ENCODE results near the gene CACNA1D.

DNA sequence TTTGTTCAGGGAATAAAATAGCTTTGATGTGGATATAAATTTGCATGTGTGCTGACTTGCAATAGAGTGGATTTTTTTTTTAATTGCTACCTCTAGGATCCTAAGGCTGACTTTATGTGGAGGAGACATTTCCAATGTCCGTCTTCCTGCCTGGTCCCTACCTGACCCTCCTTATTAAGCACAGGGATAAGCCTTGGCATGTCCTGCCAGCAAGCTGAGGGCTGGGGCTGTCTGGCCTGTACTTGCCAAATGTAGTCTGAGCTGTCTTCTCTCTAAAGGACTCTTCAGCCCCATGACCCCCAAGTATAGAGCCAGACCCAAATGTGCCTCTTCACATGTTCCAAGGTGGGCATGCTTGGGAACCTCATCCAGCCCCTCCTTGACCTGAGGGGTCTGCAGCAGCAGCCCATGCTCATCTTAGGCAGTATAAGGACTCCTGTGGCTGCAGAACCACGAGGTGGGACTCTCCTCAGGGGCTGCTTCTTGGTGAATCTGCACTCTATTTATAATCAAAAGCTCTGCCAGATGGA, 88.8 kb downstream of the CACNA1D start:
- TF ChIP-seq, protein P1, sequence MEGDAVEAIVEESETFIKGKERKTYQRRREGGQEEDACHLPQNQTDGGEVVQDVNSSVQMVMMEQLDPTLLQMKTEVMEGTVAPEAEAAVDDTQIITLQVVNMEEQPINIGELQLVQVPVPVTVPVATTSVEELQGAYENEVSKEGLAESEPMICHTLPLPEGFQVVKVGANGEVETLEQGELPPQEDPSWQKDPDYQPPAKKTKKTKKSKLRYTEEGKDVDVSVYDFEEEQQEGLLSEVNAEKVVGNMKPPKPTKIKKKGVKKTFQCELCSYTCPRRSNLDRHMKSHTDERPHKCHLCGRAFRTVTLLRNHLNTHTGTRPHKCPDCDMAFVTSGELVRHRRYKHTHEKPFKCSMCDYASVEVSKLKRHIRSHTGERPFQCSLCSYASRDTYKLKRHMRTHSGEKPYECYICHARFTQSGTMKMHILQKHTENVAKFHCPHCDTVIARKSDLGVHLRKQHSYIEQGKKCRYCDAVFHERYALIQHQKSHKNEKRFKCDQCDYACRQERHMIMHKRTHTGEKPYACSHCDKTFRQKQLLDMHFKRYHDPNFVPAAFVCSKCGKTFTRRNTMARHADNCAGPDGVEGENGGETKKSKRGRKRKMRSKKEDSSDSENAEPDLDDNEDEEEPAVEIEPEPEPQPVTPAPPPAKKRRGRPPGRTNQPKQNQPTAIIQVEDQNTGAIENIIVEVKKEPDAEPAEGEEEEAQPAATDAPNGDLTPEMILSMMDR (IDR thresholded peaks at IDR 0.05), result no peak
- no peak for TF ChIP-seq EP300 (IDR thresholded peaks at IDR 0.05)
